Fibroblast of skin of back (primary cell): ENCODE measurements around the gene AQP11.
A peak's percentile ranks its signal among the peaks of the same experiment; 100 is the strongest.
"Not testable (repeated sequence)": the region's sequence is repeated elsewhere in the genome, so short reads cannot be mapped to it uniquely, and the experiment has no call there.

Experiments
- DNase-seq: peaks from one replicate; pipeline ENCODE4 v3.0.0-alpha.2; 2013

Gene AQP11

GRCh38 chr11:77593883-77594282 is 4.1 kb downstream of the AQP11 start:
- no peak for DNase-seq

- peak; percentile 55 for DNase-seq
These were observed 6.9 kb downstream of the AQP11 start for GRCh38 chr11:77596626-77597025.

GRCh38 chr11:77598195-77598594 is 8.4 kb downstream of the AQP11 start:
- DNase-seq, result no peak

GRCh38 chr11:77602381-77603088 is 12.8 kb downstream of the AQP11 start:
- peak; percentile 89 for DNase-seq

GRCh38 chr11:77604281-77604680 is 14.5 kb downstream of the AQP11 start:
- DNase-seq, result no peak

GRCh38 chr11:77609234-77609633 is 19.5 kb downstream of the AQP11 start:
- no peak for DNase-seq

- DNase-seq, result no peak
These were observed 22.2 kb downstream of the AQP11 start for GRCh38 chr11:77611921-77612320.

- DNase-seq, result peak; percentile 24
These were observed 28.1 kb downstream of the AQP11 start for GRCh38 chr11:77617892-77618291.

GRCh38 chr11:77619576-77620198 is 29.9 kb downstream of the AQP11 start:
- peak; percentile 43 for DNase-seq

GRCh38 chr11:77630157-77630710 is 40.5 kb downstream of the AQP11 start:
- DNase-seq, result no peak

- not testable (repeated sequence) for DNase-seq
These were observed 44.2 kb downstream of the AQP11 start for GRCh38 chr11:77633926-77634325.

- no peak for DNase-seq
These were observed 47.1 kb downstream of the AQP11 start for GRCh38 chr11:77636731-77637344.

- DNase-seq, result peak; percentile 93
These were observed 47.8 kb downstream of the AQP11 start, which contains the start of gene CLNS1A for GRCh38 chr11:77637345-77638165. TSS of gene CLNS1A (minus strand) at chr11:77637794. CDS start at chr11:77637714, 80 bp downstream.

GRCh38 chr11:77642228-77642627 is 52.5 kb downstream of the AQP11 start:
- no peak for DNase-seq

GRCh38 chr11:77644887-77645286 is 55.1 kb downstream of the AQP11 start:
- no peak for DNase-seq

- DNase-seq, result peak; percentile 26
These were observed 58.0 kb downstream of the AQP11 start for GRCh38 chr11:77647654-77648305.

GRCh38 chr11:77650123-77650522 is 60.4 kb downstream of the AQP11 start:
- DNase-seq, result no peak

GRCh38 chr11:77654770-77655434 is 65.1 kb downstream of the AQP11 start:
- peak; percentile 42 for DNase-seq

- no peak for DNase-seq
These were observed 66.6 kb downstream of the AQP11 start for GRCh38 chr11:77656362-77656761.

- DNase-seq, result peak; percentile 53
These were observed 68.7 kb downstream of the AQP11 start for GRCh38 chr11:77658213-77659013.
